22Rv1 (cell line): ENCODE measurements around the gene CCDC148.

Experiments used
- CTCF ChIP-seq: fragments of 450-650 bp; IDR thresholded peaks from 2 replicates; pipeline ENCODE4 v1.5.1; 2017; ENCODE audit warnings: mild to moderate bottlenecking
- ZFX ChIP-seq: fragments of 450-650 bp; IDR thresholded peaks from 2 replicates; pipeline ENCODE4 v1.6.1; 2017; ENCODE audit warnings: antibody characterized with exemption, borderline replicate concordance

GRCh38 chr2:158486150-158486969 is 29.8 kb upstream of the CCDC148 start:
- no peak for TF ChIP-seq ZFX
- TF ChIP-seq CTCF, result no peak
